Measurements from ENCODE around the gene PPP2R2B.

Gene PPP2R2B

GRCh38 chr5:146778795-146779194 is 99.8 kb downstream of the PPP2R2B start:
- no peak for DNase-seq

DNA sequence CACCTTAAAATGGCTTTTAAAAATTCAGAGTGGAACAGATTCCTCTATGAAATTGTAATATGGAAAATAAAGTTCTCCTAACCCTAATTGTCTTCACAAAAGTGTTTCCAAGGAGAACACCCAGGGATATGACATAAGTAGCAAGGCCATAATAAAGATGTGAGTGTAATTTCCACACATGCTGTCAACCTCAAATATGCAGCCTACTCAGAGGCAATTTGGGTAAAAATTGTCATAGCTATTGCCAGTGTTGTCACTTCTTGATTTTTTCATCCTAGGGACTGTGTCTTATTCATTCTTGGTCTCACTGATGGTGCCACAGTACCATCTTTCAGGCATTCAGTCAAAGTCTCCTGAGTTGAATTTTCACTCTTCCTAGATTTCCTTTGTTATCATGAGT is 100.3 kb downstream of the PPP2R2B start:
- no peak for DNase-seq

- no peak for DNase-seq
Observed at GRCh38 chr5:146772881-146773466, 105.6 kb downstream of the PPP2R2B start.

DNA sequence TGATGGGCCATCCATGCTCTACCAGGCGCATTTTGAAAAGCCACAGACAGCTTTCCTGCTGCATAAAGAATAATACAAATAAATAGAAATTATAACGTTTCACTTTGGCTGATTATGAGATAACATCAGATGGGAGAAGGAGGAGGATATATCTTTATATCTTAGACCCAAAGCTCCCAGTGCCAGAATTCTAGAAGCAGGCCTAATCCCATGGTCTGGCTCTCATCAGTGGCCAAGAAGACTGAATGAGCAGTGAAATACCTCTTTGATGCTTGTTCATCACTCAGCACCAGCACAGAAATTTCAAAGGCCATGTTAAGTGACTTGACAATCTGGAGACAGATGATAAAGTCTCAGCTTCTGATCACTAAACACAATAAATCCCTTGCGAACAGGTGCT is 107.6 kb downstream of the PPP2R2B start:
- no peak for DNase-seq

- no peak for DNase-seq
Observed at GRCh38 chr5:146770546-146770945, 108.0 kb downstream of the PPP2R2B start.

DNA sequence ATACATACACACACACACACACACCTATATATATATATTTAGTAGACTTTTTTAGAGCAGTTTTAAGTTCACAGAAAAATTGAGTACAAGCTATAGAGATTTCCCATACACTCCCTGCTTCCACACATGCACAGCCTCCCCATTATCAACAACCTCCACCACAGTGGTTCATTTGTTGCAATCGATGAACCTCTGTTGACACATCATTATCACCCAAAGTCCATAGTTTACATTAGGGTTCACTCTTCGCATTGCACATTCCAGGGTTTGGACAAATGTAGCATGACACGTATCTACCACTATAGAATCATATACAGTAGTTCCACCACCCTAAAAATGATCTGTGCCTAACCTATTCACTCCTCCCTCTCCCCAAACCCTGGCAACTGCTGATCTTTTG is 111.0 kb downstream of the PPP2R2B start:
- no peak for DNase-seq

GRCh38 chr5:146766013-146766412 is 112.5 kb downstream of the PPP2R2B start:
- no peak for DNase-seq

GRCh38 chr5:146765089-146765832 is 113.3 kb downstream of the PPP2R2B start:
- DNase-seq = no peak

DNA sequence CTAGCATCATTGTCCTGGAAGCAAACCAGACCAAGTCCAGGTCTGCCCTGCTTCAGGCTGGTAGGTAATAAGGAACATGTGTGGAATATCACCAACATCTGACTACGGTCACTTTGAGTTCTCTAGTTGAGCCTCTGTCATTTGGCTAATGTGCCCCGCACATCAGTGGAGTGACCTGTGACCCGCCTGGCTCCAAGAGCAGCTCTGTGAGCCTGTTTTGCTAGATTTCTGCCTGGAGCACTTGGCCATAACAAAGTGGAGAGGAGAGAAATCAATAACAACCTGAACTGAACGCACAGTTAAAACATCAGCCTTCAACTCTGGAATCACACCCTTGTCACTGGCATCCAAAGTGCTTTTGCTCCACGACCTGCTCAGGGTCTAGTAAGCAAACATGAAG is 115.7 kb downstream of the PPP2R2B start:
- DNase-seq = no peak

- DNase-seq = no peak
Observed at GRCh38 chr5:146761811-146762210, 116.7 kb downstream of the PPP2R2B start.

DNA sequence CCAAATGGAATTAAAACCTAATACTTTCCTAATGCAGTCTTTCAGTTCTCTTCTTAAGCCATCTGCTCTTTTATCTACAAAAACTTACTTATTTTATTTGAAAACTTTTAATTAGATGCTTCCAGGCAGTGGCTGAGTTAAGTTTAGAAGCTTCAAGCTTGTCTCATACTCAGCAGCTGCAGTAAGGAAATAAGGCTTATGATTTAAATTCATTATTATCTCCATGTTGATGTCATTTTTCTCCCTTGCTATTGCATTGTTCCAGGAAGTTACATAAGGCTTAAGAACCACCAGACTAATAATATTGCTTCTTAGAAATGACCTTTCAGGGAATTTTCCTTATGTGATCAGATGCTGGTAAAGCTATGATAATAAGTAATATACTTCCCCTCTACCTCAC is 119.6 kb downstream of the PPP2R2B start:
- DNase-seq = no peak

GRCh38 chr5:146758076-146758475 is 120.5 kb downstream of the PPP2R2B start:
- DNase-seq = no peak

- DNase-seq = no peak
Observed at GRCh38 chr5:146756546-146756945, 122.0 kb downstream of the PPP2R2B start.

- no peak for DNase-seq
Observed at GRCh38 chr5:146755793-146756192, 122.8 kb downstream of the PPP2R2B start.

DNA sequence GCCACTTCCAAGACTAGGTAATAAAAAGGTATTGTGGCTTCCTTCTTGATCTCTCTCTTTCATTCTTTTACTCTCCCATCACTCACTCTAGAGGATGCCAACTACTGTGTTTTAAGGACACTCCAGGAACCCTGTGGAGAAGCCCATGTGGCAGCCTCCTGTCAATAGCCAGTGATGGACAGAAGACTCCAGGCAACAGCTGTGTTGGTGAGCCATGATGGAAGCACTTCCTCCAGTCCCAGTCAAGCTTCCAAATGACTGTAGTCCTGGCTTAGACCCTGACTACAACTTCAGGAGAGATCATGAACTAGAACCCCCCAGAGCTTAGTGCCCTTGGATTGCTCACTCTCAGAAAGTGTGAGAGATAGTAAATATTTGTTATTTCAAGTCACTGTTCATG is 123.9 kb downstream of the PPP2R2B start:
- DNase-seq = no peak

- no peak for DNase-seq
Observed at GRCh38 chr5:146753641-146754040, 124.9 kb downstream of the PPP2R2B start.

- no peak for DNase-seq
Observed at GRCh38 chr5:146751781-146752401, 126.7 kb downstream of the PPP2R2B start.

GRCh38 chr5:146751054-146751453 is 127.5 kb downstream of the PPP2R2B start:
- DNase-seq = peak; percentile 13

GRCh38 chr5:146748533-146748932 is 130.0 kb downstream of the PPP2R2B start:
- DNase-seq = no peak

DNA sequence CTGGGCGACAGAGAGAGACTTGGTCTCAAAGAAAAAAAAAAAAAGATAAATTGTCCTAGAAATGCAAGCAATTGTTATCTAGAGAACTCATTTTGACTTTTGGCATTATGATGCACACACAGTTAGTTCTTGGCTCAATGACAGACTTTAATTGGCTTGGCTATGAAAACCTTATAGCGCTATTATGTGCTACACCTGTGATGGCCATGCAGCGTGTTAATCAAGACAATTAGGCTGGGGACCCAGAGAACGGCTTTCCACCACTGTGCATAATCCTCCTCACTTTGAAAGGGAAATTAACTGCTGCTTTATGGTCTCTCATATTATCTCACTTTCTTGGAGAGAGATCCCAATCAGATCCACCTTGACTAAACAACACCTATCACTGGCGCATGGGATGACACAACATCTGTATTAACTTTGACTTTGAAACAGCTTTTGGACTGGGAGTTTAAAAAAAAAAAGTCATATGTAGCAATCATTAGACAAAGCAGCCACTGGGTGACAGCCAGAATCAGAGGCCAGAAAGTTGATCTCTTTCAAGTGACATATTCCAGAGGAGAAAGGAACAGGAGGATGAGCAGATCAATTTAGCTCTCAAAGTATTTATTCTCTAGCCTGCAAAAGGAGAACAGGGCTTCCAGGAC is 132.5 kb downstream of the PPP2R2B start:
- no peak for DNase-seq

- DNase-seq = peak; percentile 32
Observed at GRCh38 chr5:146744068-146744745, 134.3 kb downstream of the PPP2R2B start.

DNA sequence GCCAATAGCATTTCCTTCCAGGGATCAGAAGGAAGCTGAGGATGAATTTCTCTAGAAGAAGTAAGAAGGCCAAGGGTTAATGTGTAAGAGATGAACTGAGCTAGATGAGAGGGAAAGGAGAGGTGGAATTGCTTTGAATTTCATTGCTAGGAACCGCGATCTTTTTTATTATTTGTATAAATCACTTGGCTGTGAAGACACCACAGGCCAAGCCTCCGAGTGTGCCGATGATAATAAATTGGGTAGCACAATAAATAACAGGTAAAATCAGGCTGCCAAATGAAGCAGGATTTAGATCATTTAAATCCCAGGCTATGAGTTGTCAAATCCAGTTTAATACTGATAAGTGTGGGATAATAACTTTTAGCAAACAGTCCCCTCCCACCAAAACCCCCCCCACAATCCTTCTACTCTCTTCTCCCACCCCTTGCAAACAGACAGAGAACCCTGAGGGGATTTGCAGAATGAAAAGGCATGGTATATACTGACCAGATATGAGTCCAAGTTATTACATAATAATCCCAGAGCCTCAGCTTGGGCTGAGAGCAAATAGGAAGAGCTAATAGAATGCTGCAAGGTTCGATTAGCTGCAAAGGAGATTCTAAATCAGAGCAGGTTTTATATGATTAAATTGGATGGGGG is 143.5 kb downstream of the PPP2R2B start:
- no peak for DNase-seq

DNA sequence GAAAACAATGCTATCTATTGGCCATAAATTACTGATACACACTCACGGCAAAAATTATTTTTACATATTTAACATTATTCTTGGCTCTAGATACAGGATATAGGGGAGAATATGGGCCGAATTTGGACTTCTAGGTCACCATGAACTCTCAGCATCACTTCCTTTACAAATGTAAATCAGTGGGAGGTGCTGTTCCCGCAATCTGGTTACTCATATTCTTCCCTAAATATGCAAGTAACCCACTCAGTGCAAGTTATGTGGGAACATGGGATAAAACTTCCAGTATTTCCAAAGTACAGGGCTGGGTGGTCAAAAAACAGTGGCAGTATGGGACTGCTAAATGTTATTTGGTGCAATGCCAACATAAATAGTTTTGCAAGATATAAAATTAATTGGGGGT is 145.6 kb downstream of the PPP2R2B start:
- DNase-seq = no peak

Data from kidney glomerular epithelial cell (primary cell).